Progenitor cell of endocrine pancreas (in vitro differentiated cells): ENCODE measurements around the gene ALDH1L2. TPM values are rescaled to one million over a fixed set of nuclear protein-coding genes. Genes with fewer than 3 reads are reported as not detected.

Source experiments
- DNase-seq: peaks from one replicate; pipeline ENCODE4 v3.0.0; 2021; ENCODE audit warnings: low spot score; ENCODE audit not compliant: unreplicated experiment
- H3K27ac Mint-ChIP-seq: 2 replicates; pipeline ENCODE4 v1.8.0; 2021; ENCODE audit warnings: mild to moderate bottlenecking, moderate library complexity, mixed read lengths
- H3K27me3 Mint-ChIP-seq: 2 replicates; pipeline ENCODE4 v1.8.0; 2021; ENCODE audit warnings: mixed read lengths
- H3K36me3 Mint-ChIP-seq: 2 replicates; pipeline ENCODE4 v1.8.0; 2022; ENCODE audit warnings: mixed read lengths; ENCODE audit not compliant: insufficient read depth
- H3K4me1 Mint-ChIP-seq: 2 replicates; pipeline ENCODE4 v1.8.0; 2021; ENCODE audit warnings: low read depth, mixed read lengths
- H3K4me3 Mint-ChIP-seq: 2 replicates; pipeline ENCODE4 v1.8.0; 2021; ENCODE audit warnings: low read depth, mild to moderate bottlenecking, moderate library complexity, mixed read lengths
- H3K9me3 Mint-ChIP-seq: 2 replicates; pipeline ENCODE4 v1.8.0; 2021; ENCODE audit warnings: low read depth, mixed read lengths
- total RNA-seq: library from RNA; stranded (reverse); gene quantifications from 2 replicates; pipeline ENCODE4 v1.2.1, GENCODE V29; 2021
- TF ChIP-seq, protein P1 (sequence below): fragments of 200-600 bp; sonication (generic); IDR thresholded peaks from one replicate; pipeline ENCODE4 v1.5.0; 2021; ENCODE audit warnings: antibody characterized with exemption, mild to moderate bottlenecking; ENCODE audit not compliant: unreplicated experiment

ALDH1L2 gene
- total RNA-seq, 1 donor from 2014 or later, result 0.69 TPM

GRCh38 chr12:105013892-105014291, 70.4 kb downstream of the ALDH1L2 start:
- TF ChIP-seq, protein P1, sequence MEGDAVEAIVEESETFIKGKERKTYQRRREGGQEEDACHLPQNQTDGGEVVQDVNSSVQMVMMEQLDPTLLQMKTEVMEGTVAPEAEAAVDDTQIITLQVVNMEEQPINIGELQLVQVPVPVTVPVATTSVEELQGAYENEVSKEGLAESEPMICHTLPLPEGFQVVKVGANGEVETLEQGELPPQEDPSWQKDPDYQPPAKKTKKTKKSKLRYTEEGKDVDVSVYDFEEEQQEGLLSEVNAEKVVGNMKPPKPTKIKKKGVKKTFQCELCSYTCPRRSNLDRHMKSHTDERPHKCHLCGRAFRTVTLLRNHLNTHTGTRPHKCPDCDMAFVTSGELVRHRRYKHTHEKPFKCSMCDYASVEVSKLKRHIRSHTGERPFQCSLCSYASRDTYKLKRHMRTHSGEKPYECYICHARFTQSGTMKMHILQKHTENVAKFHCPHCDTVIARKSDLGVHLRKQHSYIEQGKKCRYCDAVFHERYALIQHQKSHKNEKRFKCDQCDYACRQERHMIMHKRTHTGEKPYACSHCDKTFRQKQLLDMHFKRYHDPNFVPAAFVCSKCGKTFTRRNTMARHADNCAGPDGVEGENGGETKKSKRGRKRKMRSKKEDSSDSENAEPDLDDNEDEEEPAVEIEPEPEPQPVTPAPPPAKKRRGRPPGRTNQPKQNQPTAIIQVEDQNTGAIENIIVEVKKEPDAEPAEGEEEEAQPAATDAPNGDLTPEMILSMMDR, result no peak
- no peak for DNase-seq
- Mint-ChIP-seq H3K27ac (no peak overlapping the region), H3K4me1 (no peaks in the 10 kb centered on the region), H3K36me3 (peaks cover 49% of the 10 kb centered on the region), H3K9me3 (peaks cover 27% of the 10 kb centered on the region), H3K4me3 (no peak overlapping the region), H3K27me3 (no peaks in the 10 kb centered on the region)

GRCh38 chr12:105001476-105001875, 82.8 kb downstream of the ALDH1L2 start:
- DNase-seq, result no peak
- Mint-ChIP-seq H3K9me3 (peaks cover 3% of the 10 kb centered on the region), H3K27ac (no peak overlapping the region), H3K4me1 (no peaks in the 10 kb centered on the region), H3K4me3 (no peak overlapping the region), H3K36me3 (peaks cover 51% of the 10 kb centered on the region), H3K27me3 (no peaks in the 10 kb centered on the region)
- TF ChIP-seq, protein P1, result no peak

GRCh38 chr12:104999347-104999685, 84.9 kb downstream of the ALDH1L2 start:
- DNase-seq, result no peak
- H3K27me3 Mint-ChIP-seq, result no peaks in the 10 kb centered on the region
- no peaks in the 10 kb centered on the region for H3K4me1 Mint-ChIP-seq
- no peak overlapping the region for H3K27ac Mint-ChIP-seq
- TF ChIP-seq, protein P1, result no peak
- no peak overlapping the region for H3K4me3 Mint-ChIP-seq
- H3K9me3 Mint-ChIP-seq, result no peaks in the 10 kb centered on the region
- peaks cover 42% of the 10 kb centered on the region for H3K36me3 Mint-ChIP-seq

DNA sequence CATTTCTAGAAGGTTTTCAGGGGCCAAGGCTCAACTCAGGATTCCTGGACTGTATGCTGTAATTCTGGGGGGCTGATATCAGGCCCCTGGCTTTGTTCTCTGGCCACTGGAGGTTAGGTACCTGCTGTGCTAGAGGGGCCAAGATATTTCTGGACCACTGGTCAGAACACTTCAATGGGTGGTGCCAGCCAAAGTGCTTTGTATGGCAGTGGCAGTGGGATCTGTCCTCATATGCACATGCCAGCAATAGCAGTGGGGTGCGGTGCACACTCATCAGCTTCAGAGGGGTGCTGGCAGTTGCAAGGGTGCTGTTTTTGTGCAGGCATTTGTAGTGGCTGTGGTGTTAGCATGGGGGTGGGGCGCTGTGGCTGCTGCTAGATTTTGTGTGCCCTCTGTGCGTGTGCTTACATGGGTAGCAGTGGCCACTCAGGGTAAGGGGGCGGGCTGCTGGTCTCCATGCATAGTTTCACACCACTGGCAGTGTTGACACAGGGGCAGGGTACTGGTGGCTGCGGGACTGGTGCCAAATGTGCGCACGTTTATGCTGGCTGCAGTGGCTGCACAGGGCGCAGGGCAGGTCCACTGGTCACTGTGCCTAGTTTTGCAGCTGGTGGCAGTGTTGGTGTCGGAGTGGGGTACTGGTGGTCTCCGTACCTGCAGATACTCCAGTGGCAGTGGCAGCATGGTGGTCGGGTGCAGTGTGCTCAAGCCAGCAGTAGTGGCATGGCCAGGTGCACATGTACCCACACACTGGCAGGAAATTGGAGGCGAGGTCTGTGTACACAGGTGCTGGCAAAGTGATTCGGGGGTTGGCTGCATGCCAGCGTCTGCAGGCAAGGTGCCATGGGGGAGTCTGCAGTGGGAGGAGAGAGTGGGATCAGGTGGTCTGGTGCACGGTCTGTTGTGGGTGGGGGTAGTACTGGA, 85.6 kb downstream of the ALDH1L2 start:
- Mint-ChIP-seq H3K4me3 (no peak overlapping the region), H3K4me1 (no peaks in the 10 kb centered on the region), H3K27me3 (no peaks in the 10 kb centered on the region), H3K9me3 (no peaks in the 10 kb centered on the region), H3K36me3 (peaks cover 39% of the 10 kb centered on the region), H3K27ac (no peak overlapping the region)
- TF ChIP-seq, protein P1, result no peak
- no peak for DNase-seq

DNA sequence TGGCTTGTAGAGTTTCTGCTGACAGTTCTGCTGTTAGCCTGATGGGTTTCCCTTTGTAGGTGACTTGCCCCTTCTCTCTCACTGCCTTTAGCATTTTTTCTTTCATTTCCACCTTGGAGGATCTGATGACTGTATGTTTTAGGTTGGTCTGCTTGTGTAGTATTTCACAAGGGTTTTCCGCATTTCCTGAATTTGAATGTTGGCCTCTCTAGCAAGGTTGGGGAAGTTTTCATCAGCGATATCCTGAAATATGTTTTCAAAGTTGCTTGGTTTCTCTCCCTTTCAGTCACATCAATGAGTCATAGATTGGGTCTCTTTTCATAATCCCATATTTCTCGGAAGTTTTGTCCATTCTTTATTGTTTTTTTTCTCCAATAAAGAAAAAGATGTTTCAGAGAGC, 86.7 kb downstream of the ALDH1L2 start:
- TF ChIP-seq, protein P1, result no peak
- peaks cover 38% of the 10 kb centered on the region for H3K36me3 Mint-ChIP-seq
- no peak for DNase-seq
- no peak overlapping the region for H3K4me3 Mint-ChIP-seq
- H3K27ac Mint-ChIP-seq, result no peak overlapping the region
- no peaks in the 10 kb centered on the region for H3K27me3 Mint-ChIP-seq
- H3K9me3 Mint-ChIP-seq, result no peaks in the 10 kb centered on the region
- H3K4me1 Mint-ChIP-seq, result no peaks in the 10 kb centered on the region
